Mucosa of rectum (tissue), 2 donors: Measurements from ENCODE around the gene CHRND.
"Not testable (repeated sequence)": the region's sequence is repeated elsewhere in the genome, so short reads cannot be mapped to it uniquely, and the experiment has no call there.

Source experiments
- H3K27ac ChIP-seq, 2 donors: one replicate each; pipeline ENCODE4 v1.7.0; 2013; ENCODE audit warnings: inconsistent platforms in 2 of 2, low read depth in 2 of 2, low read length in 2 of 2
- H3K27me3 ChIP-seq, 2 donors: one replicate each; pipeline ENCODE4 v1.7.0; 2013; ENCODE audit warnings: low read length in 2 of 2; ENCODE audit not compliant: control insufficient read depth in 2 of 2, insufficient read depth in 2 of 2
- H3K36me3 ChIP-seq, 2 donors: one replicate each; pipeline ENCODE4 v1.7.0; 2013; ENCODE audit warnings: low read length in 2 of 2; ENCODE audit not compliant: control insufficient read depth in 2 of 2, insufficient read depth in 2 of 2
- H3K4me1 ChIP-seq, 2 donors: one replicate each; pipeline ENCODE4 v1.7.0; 2013; ENCODE audit warnings: low read length in 2 of 2, mild to moderate bottlenecking in 1 of 2; ENCODE audit not compliant: control insufficient read depth in 2 of 2, insufficient read depth in 2 of 2
- H3K4me3 ChIP-seq, 2 donors: one replicate each; pipeline ENCODE4 v1.7.0; 2013; ENCODE audit warnings: low read length in 2 of 2
- H3K9ac ChIP-seq, 2 donors: one replicate each; pipeline ENCODE4 v1.7.0; 2013; ENCODE audit warnings: low read length in 2 of 2, low read depth in 1 of 2, mild to moderate bottlenecking in 1 of 2
- H3K9me3 ChIP-seq, 2 donors: one replicate each; pipeline ENCODE4 v1.7.0; 2013; ENCODE audit warnings: low read length in 2 of 2; ENCODE audit not compliant: control insufficient read depth in 2 of 2
- donor health status: healthy.
- donor health status: Normal muscosa, but diverticular disease.

The CHRND gene

GRCh38 chr2:232562515-232563151 lies 36.7 kb downstream of the CHRND start:
- no peaks in the 10 kb centered on the region for H3K9me3 ChIP-seq
- H3K4me1 ChIP-seq = no peaks in the 10 kb centered on the region
- no peak overlapping the region for H3K4me3 ChIP-seq
- no peak overlapping the region for H3K9ac ChIP-seq
- no peaks in the 10 kb centered on the region for H3K27me3 ChIP-seq
- H3K27ac ChIP-seq = no peak overlapping the region
- peaks cover 44 to 68% of the 10 kb centered on the region in 2 donors for H3K36me3 ChIP-seq

GRCh38 chr2:232563580-232563979 lies 37.6 kb downstream of the CHRND start:
- no peaks in the 10 kb centered on the region for H3K4me1 ChIP-seq
- no peaks in the 10 kb centered on the region for H3K27me3 ChIP-seq
- H3K9me3 ChIP-seq = no peaks in the 10 kb centered on the region
- H3K4me3 ChIP-seq = no peak overlapping the region
- H3K36me3 ChIP-seq = peaks cover 45 to 72% of the 10 kb centered on the region in 2 donors
- no peak overlapping the region for H3K9ac ChIP-seq
- H3K27ac ChIP-seq = no peak overlapping the region

GRCh38 chr2:232567721-232568120 lies 41.8 kb downstream of the CHRND start:
- no peak overlapping the region for H3K27ac ChIP-seq
- no peaks in the 10 kb centered on the region for H3K9me3 ChIP-seq
- H3K36me3 ChIP-seq = peaks cover 50 to 72% of the 10 kb centered on the region in 2 donors
- no peaks in the 10 kb centered on the region for H3K27me3 ChIP-seq
- no peak overlapping the region for H3K4me3 ChIP-seq
- no peak overlapping the region for H3K9ac ChIP-seq
- peaks cover 2% of the 10 kb centered on the region in 2 donors for H3K4me1 ChIP-seq

GRCh38 chr2:232568161-232568560 lies 42.2 kb downstream of the CHRND start:
- no peak overlapping the region for H3K27ac ChIP-seq
- H3K27me3 ChIP-seq = no peaks in the 10 kb centered on the region
- H3K36me3 ChIP-seq = peaks cover 53 to 70% of the 10 kb centered on the region in 2 donors
- no peak overlapping the region for H3K4me3 ChIP-seq
- H3K9me3 ChIP-seq = no peaks in the 10 kb centered on the region
- H3K4me1 ChIP-seq = peaks cover 2 to 5% of the 10 kb centered on the region in 2 donors
- no peak overlapping the region for H3K9ac ChIP-seq

- H3K9me3 ChIP-seq = no peaks in the 10 kb centered on the region
- no peak overlapping the region for H3K4me3 ChIP-seq
- H3K4me1 ChIP-seq = peaks cover 2 to 19% of the 10 kb centered on the region in 2 donors
- no peak overlapping the region for H3K27ac ChIP-seq
- H3K27me3 ChIP-seq = no peaks in the 10 kb centered on the region
- no peak overlapping the region for H3K9ac ChIP-seq
- H3K36me3 ChIP-seq = peaks cover 49 to 68% of the 10 kb centered on the region in 2 donors
Observed at GRCh38 chr2:232569541-232569940, 43.6 kb downstream of the CHRND start.

GRCh38 chr2:232570481-232570880 lies 44.5 kb downstream of the CHRND start:
- not testable (repeated sequence) for H3K4me3 ChIP-seq, H3K9ac ChIP-seq, H3K9me3 ChIP-seq, H3K27me3 ChIP-seq, H3K27ac ChIP-seq
- peaks cover 53 to 66% of the 10 kb centered on the region in 2 donors for H3K36me3 ChIP-seq
- H3K4me1 ChIP-seq = peaks cover 2 to 19% of the 10 kb centered on the region in 2 donors

GRCh38 chr2:232571026-232571474 lies 45.1 kb downstream of the CHRND start:
- Histone ChIP-seq H3K27me3 (no peaks in the 10 kb centered on the region), H3K9ac (no peak overlapping the region), H3K4me1 (peaks cover 2 to 19% of the 10 kb centered on the region in 2 donors), H3K27ac (no peak overlapping the region), H3K36me3 (peaks cover 53 to 60% of the 10 kb centered on the region in 2 donors), H3K9me3 (no peaks in the 10 kb centered on the region), H3K4me3 (no peak overlapping the region)

GRCh38 chr2:232573042-232573441 lies 47.1 kb downstream of the CHRND start:
- Histone ChIP-seq H3K27ac (peak overlapping the region; percentile 79 to 83), H3K36me3 (peaks cover 39 to 47% of the 10 kb centered on the region in 2 donors), H3K9me3 (no peaks in the 10 kb centered on the region), H3K4me1 (peaks cover 2 to 19% of the 10 kb centered on the region in 2 donors), H3K9ac (peak overlapping the region in 1 of 2 donors; percentile 27), H3K27me3 (no peaks in the 10 kb centered on the region), H3K4me3 (peak overlapping the region in 1 of 2 donors; percentile 9)

- Histone ChIP-seq H3K4me1 (peaks cover 2 to 19% of the 10 kb centered on the region in 2 donors), H3K9me3 (no peaks in the 10 kb centered on the region), H3K36me3 (peaks cover 32 to 39% of the 10 kb centered on the region in 2 donors), H3K27me3 (no peaks in the 10 kb centered on the region), H3K27ac (peak overlapping the region; percentile 79 to 83), H3K9ac (peak overlapping the region; percentile 48 to 53), H3K4me3 (peak overlapping the region; percentile 29 to 37)
Observed at GRCh38 chr2:232573771-232574435, 47.9 kb downstream of the CHRND start.

GRCh38 chr2:232574674-232575403 lies 48.9 kb downstream of the CHRND start:
- H3K27me3 ChIP-seq = no peaks in the 10 kb centered on the region
- peak overlapping the region; percentile 79 to 83 for H3K27ac ChIP-seq
- H3K4me3 ChIP-seq = no peak overlapping the region
- no peaks in the 10 kb centered on the region for H3K9me3 ChIP-seq
- H3K36me3 ChIP-seq = peaks cover 23 to 29% of the 10 kb centered on the region in 2 donors
- H3K9ac ChIP-seq = peak overlapping the region in 1 of 2 donors; percentile 53
- peaks cover 2 to 21% of the 10 kb centered on the region in 2 donors for H3K4me1 ChIP-seq
